Brain microvascular endothelial cell (primary cell): ENCODE measurements around the gene SMCO2.
"Not testable (repeated sequence)": the region's sequence is repeated elsewhere in the genome, so short reads cannot be mapped to it uniquely, and the experiment has no call there.

Experiments
- DNase-seq: peaks from one replicate; pipeline ENCODE4 v3.0.0-alpha.2; 2020
- H3K27ac ChIP-seq: fragments of 250-450 bp; sonication (Bioruptor Pico); 2 replicates; pipeline ENCODE4 v1.5.1; 2020; ENCODE audit warnings: mild to moderate bottlenecking, moderate library complexity
- H3K27me3 ChIP-seq: fragments of 250-450 bp; sonication (Bioruptor Pico); replicated peaks from 2 replicates; pipeline ENCODE4 v1.5.1; 2020; ENCODE audit warnings: mild to moderate bottlenecking
- H3K36me3 ChIP-seq: fragments of 250-450 bp; sonication (Bioruptor Pico); replicated peaks from 2 replicates; pipeline ENCODE4 v1.5.1; 2020; ENCODE audit warnings: mild to moderate bottlenecking
- H3K4me3 ChIP-seq: 2 replicates; pipeline ENCODE4 v1.5.1; 2011; ENCODE audit warnings: low read depth, mild to moderate bottlenecking, control low read depth, low read length, moderate library complexity
- in situ Hi-C: cut with HindIII; loops from 2 replicates; pipeline ENCODE4 v1.10.0; 2017; ENCODE audit warnings: low sequenced_read_pairs, low pct_ligation_motif_present
- TF ChIP-seq, protein P1 (sequence below): IDR thresholded peaks from 2 replicates; pipeline ENCODE4 v1.5.1; 2011; ENCODE audit warnings: low read depth, mild to moderate bottlenecking, moderate library complexity, low read length, control low read depth, inconsistent platforms; ENCODE audit errors: missing control alignments

The SMCO2 gene

DNA sequence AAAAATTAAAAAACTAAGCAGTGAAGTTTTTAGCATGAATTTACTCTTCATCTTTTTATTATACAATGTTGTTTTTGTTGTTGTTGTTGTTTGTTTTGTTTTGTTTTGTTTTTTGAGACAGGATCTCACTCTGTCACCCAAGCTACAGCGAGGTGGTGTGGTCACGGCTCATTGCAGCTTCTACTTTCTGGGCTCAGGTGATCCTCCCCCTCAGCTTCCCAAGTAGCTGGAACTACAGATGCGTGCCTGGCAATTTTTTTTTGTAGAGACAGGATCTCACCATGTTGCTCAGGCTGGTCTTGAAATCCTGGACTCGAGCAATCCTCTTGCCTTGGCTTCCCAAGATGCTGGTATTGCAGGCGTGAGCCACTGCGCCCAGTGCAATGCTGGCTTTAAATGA is 88.8 kb downstream of the SMCO2 start:
- DNase-seq: no peak
- TF ChIP-seq, protein P1, sequence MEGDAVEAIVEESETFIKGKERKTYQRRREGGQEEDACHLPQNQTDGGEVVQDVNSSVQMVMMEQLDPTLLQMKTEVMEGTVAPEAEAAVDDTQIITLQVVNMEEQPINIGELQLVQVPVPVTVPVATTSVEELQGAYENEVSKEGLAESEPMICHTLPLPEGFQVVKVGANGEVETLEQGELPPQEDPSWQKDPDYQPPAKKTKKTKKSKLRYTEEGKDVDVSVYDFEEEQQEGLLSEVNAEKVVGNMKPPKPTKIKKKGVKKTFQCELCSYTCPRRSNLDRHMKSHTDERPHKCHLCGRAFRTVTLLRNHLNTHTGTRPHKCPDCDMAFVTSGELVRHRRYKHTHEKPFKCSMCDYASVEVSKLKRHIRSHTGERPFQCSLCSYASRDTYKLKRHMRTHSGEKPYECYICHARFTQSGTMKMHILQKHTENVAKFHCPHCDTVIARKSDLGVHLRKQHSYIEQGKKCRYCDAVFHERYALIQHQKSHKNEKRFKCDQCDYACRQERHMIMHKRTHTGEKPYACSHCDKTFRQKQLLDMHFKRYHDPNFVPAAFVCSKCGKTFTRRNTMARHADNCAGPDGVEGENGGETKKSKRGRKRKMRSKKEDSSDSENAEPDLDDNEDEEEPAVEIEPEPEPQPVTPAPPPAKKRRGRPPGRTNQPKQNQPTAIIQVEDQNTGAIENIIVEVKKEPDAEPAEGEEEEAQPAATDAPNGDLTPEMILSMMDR: no peak
- H3K36me3 ChIP-seq: peaks cover 13% of the 10 kb centered on the region
- H3K4me3 ChIP-seq: no peak overlapping the region
- H3K27me3 ChIP-seq: no peaks in the 10 kb centered on the region
- in situ Hi-C loops: no loop called here
- H3K27ac ChIP-seq: no peak overlapping the region

DNA sequence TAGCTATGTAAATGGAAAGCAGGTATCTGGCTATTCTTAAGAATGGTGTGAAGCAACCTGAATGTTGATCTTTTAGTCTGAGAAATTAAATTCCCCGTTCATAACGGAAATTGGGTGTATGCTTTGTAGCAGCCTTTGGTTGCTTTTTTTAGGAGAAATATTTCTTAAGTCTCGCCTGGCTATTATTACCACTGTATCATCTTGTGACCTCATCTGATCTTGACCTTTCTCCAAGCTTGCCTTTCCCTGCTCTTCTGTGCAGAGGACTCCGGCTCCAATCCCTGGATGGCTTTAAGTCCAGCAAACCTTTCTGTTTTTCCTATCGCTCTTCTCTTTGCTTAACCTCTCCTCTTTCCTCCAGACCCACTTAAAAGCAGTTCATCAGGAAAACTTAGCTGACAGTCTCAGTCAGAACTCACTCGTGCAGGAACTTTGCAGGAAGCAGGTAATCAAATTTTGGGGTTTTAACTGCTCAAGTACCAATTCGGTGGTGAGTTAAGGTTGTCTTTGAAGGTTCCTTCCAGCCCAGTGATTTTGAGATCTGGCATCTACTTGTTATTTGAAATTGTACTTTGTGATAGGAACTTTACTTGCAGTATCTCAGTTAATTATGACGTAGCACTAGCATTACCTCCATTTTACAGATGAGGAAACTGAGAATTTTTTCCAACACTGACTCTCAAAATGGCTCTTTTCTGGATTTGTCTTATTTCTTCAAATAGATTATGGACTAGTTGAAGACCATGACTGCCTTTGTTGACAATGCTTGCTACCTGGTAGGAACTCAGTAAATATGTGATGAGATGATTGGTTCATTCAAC is 91.5 kb downstream of the SMCO2 start:
- Histone ChIP-seq H3K27ac (peak overlapping the region; percentile 7), H3K27me3 (no peaks in the 10 kb centered on the region), H3K36me3 (peaks cover 13% of the 10 kb centered on the region), H3K4me3 (no peak overlapping the region)
- in situ Hi-C loops: no loop called here
- TF ChIP-seq, protein P1: no peak
- no peak for DNase-seq

DNA sequence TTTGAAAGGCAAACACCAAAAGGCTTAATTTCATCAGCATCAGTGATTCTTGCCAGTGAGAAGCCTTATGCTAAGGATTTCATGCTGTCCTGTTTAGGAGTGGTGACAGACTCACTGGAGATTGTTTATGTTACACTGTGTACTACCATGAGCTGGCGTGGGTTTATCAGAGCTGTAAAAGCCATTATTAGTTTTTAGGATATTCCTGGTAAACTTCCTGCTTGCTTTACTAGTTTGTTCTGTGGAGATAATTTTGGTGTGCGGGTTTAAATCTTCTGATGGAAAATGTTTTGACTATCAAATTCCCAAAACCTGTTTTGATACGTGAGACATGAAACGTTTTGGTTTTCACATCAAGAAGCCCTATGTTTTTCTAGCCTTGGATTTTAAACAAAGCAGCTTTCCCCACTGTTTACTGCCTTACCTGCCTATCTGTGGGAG is 92.7 kb downstream of the SMCO2 start:
- peak; percentile 40 for DNase-seq
- in situ Hi-C loops: no loop called here
- peaks cover 13% of the 10 kb centered on the region for H3K36me3 ChIP-seq
- TF ChIP-seq, protein P1: no peak
- no peak overlapping the region for H3K4me3 ChIP-seq
- H3K27me3 ChIP-seq: no peaks in the 10 kb centered on the region
- peak overlapping the region; percentile 35 for H3K27ac ChIP-seq

DNA sequence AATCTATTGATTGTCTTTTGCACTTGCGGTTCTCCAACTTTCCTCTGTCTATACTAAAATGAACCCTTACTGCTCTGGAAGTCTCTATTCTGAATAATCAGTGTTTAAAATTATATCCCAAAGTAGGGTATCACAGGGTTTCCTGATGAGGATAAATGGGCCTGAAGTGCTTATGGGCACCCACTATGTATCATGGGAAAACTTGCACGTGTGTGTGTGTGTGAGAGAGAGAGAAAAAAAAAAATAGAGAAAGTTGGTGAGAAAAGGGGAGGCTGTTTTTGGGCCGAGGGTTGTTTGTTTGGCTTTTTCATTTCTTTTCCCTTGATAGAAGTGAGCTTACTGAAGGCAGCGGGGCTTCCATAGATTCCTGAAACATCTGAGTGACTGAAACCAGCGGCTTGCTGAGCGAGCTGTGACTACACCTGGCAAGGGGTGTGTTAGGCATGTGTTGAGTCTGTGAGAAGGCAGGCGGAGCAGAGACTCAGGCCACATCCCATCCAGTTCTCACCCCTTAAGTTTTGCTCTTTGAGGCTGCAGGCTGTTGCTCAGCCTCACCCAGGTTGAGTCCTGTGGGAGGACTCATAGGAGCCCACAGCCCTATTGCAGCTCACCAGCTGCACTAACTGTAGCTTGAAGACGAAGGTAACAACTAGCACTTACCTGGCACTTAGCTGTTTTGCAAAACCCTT is 94.6 kb downstream of the SMCO2 start:
- no peak for DNase-seq
- TF ChIP-seq, protein P1: no peak
- in situ Hi-C loops: no loop called here
- H3K36me3 ChIP-seq: peaks cover 9% of the 10 kb centered on the region
- H3K4me3 ChIP-seq: no peak overlapping the region
- H3K27ac ChIP-seq: peak overlapping the region; percentile 83
- H3K27me3 ChIP-seq: no peaks in the 10 kb centered on the region

DNA sequence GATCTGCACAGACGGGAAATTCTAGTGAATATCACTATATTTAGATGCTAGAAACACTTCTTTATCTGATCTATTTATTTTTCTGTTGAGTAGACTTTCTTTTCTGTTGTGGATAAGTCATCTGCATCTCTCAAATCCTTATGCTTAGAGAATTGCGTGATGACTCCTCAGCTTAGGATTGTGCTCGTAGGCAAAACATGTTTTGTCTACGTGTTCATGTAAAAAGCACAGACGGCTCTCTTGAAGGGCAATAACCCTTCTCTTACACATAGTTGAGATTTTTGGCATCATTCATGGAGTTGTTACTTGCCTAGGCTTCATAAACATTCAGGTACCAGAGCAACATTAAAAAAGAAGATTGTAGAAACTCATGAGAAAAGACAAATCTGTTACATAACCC is 96.1 kb downstream of the SMCO2 start:
- TF ChIP-seq, protein P1: no peak
- H3K36me3 ChIP-seq: peaks cover 4% of the 10 kb centered on the region
- H3K27ac ChIP-seq: peak overlapping the region; percentile 83
- H3K4me3 ChIP-seq: no peak overlapping the region
- DNase-seq: peak; percentile 95
- H3K27me3 ChIP-seq: no peaks in the 10 kb centered on the region
- in situ Hi-C loops: no loop called here

DNA sequence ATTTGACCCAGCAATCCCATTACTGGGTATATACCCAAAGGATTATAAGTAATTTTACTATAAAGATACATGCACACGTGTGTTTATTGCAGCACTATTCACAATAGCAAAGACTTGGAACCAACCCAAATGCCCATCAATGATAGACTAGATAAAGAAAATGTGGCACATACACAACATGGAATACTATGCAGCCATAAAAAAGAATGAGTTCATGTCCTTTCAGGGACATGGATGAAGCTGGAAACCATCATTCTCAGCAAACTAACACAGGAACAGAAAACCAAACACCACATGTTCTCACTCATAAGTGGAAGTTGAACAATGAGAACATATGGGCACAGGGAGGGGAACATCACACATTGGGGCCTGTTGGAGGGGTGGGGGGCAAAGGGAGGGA is 98.3 kb downstream of the SMCO2 start:
- H3K27ac ChIP-seq, DNase-seq, H3K36me3 ChIP-seq, H3K27me3 ChIP-seq, H3K4me3 ChIP-seq, in situ Hi-C loops: not testable (repeated sequence)
